Kasumi-1 (cell line): ENCODE data around the gene KCNC2.
A peak's percentile ranks its signal among the peaks of the same experiment; 100 is the strongest.
"Not testable (repeated sequence)": the region's sequence is repeated elsewhere in the genome, so short reads cannot be mapped to it uniquely, and the experiment has no call there.

ENCODE experiments used
- DNase-seq, 2 experiments: peaks; one replicate each; lab custom pipeline; 2025; lab: John Stamatoyannopoulos, UW

KCNC2 gene

DNA sequence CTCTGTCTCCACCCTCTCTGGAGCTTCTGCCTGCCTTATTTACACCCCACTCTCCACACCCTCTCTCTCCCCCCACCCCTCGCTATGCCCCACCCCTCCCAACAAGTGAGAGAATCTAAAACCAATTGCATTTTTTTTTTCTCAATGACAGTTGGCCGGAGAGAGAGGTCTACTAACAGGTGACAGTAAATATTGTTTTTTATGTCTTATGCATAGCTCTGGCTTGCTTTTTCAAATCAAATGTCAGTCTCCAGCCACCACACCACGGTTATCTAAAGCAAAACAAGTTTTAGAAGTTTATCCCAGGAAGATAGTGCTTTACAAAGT lies at the start of gene KCNC2:
KCNC2 (minus strand) TSS at position 28 of the 327 bp plus-strand sequence.
- DNase-seq: no peak

DNA sequence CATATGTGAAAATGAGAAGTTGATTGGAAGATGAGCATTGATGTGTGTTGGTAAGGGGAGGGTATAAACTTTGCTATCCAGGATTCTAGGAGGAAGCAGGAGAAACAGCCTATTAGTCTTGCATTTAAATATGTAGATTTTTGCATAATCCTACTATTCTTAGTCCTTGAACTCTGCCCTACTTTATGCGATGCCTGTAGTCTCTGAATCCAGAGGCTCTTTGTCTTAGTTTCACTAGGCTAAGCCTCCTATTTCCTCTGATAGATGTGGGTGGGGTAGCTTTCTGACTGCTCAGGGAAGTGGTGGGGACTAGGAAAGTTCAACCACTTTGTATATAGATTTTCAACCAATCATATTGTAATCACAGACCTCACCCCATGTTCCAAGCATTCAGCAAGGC lies 49.5 kb upstream of the KCNC2 start:
- DNase-seq: no peak

- DNase-seq: no peak
Observed at GRCh38 chr12:75257510-75257909, 47.9 kb upstream of the KCNC2 start.

DNA sequence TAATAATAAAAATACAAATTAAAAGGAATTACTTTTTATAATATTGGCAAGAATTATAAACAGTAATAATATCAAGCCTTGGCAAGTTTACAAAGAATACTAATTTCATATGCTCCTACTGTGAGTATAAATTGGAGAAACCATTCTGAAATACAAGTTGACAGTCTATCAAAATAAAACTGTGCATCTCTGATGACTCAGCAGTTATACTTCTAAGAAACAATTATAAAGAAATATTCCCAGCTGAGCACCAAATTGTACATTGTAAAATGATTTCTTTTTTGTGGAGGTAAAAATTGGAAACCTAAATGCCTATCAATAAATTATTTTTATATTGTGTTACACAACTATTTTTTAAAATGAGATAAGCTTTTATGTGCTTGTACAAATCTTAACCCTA lies 35.5 kb upstream of the KCNC2 start:
- DNase-seq: no peak

DNA sequence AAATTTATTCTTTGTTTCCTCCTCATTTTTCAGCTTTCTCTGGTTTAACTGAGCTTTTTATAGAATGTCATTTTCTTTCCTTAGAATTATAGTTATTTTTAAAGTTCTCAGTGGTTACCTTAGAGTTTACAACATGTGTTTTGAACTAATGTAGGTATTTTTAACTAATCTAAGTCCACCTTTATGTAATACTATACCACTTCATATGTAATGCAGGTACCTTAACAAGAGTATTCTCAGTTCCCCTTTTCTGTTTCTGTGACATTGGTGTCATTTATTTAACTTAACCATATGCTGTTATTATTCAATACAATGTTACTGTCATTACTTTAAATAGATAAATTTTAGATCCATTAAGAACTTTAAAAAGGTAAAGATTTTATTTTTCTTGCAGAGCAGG lies 30.3 kb upstream of the KCNC2 start:
- no peak for DNase-seq

DNA sequence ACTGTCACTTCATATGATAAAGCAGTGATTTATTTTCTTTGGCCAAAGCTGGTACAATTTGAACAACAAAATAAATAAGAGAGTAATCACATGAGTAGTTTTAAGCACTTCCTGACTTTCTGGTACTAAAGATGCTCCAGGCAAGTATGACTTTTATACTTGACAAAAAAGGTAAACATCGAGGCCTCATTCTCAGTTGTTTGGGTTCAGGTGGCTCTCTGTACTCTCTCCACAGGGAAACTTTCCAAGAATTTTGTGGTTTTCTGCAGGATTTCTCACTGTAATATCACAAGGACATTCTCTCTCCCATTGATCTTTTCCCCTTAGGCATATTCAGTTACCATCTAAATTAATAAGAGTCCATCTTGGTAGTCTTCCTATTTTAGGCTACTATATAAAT lies 26.6 kb upstream of the KCNC2 start:
- no peak for DNase-seq

DNA sequence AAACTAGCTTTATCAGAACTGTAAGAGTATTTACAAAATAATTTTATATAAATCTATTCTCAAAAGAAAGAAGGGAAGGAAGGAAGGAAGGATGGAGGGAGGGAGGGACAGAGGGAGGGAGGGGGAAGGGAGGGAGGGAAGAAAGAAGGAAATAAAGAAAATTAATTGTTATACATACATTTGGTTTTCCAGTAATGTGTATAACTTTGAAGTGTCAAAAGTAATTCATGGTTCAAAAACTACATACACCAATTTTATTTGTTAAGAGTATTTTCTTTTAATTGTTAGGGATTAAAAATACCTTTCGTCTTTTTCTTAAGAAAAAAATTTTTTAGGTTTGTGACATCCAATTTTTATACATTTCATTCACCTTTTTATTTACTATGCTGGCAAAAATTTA lies 17.5 kb upstream of the KCNC2 start:
- DNase-seq: no peak

DNA sequence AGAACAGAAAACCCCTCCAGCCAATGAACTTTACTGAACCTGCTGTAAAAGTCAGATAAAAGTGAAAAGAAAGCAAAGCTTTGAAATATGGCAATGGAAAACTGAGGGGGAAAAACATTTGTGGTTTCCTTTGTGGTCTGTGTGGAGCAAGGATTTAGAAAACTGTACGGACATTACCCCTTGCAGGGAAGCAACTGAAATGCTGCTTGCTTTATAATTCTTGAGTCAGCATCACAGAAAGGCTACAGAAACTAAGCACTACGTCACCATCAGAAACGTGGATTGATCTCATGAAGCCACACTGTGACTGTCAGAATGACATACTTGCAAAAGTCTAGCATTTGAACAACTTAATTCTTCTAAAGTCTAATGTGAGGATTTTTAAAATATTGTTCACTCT lies 2.4 kb upstream of the KCNC2 start:
- DNase-seq: peak in 1 of 2 experiments; percentile 19

- DNase-seq: peak in 1 of 2 experiments; percentile 44
Observed at GRCh38 chr12:75208856-75209811, 505 bp downstream of the KCNC2 start.

DNA sequence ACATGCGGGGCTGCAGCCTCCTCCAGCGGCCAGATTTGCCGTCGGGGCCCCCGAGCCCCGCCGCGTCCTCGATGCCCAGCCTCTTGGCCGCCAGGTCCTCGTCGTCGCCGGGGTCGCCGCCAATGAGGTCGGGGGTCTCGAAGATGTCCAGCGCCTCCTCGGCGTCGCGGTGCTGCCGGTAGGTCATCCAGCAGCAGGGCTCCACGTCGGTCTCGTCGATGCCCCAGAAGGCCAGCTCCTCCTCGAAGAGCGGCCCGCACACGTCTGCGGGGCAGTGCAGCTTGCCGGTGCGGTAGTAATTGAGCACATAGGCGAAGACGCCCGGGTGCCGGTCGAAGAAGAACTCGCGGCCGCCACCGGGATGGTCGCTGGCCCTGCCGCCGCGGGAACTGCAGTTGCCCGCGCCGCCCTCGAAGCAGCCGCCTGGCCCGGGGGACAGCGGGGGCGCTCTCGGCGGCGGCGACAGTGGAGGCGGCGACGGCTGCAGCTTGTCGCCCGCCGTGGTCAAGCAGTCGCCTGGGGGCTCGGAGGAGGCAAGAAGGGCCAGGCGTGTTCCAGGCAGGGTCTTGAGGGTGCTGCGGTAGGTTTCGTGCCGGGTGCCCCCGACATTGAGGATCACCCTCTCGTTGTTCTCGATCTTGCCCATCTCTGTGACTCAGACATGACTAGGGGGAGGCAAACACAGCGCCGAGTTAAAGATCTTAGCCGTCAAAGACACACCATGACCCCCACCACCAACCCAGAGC lies 2.1 kb downstream of the KCNC2 start:
- no peak for DNase-seq

- no peak for DNase-seq
Observed at GRCh38 chr12:75205558-75205957, 4.1 kb downstream of the KCNC2 start.

- no peak for DNase-seq
Observed at GRCh38 chr12:75196865-75197264, 12.8 kb downstream of the KCNC2 start.

- no peak for DNase-seq
Observed at GRCh38 chr12:75196408-75196807, 13.2 kb downstream of the KCNC2 start.

- DNase-seq: no peak
Observed at GRCh38 chr12:75194250-75194649, 15.4 kb downstream of the KCNC2 start.

DNA sequence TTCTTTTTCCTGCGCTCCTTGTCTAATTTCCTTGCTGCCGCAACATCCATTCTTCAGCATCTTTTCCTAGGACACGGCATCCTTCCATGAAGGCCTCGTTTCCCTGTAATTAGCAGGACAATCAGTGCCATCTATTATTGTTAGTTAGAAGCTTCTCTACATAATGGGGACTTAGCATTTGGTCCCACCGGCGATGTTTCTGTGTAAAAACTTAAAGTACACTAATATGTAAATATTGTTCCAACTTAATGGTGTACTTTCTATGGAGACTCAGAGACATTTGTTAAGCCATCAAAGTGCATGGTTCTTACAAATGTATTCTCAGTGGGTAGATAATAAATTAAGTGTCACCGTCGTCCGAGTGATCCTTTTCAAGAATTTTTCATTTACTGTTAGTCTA lies 17.4 kb downstream of the KCNC2 start:
- no peak for DNase-seq

DNA sequence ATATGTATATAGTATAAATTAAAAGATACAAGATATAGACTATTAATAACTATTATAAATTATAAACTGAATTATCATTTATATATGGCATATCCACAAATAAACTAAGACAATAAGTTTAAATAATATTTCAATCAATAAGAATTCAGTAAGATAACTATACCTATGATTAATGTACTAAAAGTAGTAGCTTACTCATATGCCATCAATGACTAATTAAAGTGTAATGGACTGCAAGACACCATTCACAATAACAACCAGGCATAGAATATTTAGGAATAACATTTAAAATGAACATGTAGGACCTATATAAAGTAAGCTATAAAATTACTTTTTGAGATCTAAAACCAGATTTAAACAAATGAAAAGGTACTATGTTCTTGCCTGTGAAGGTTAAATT lies 18.8 kb downstream of the KCNC2 start:
- DNase-seq: no peak

- DNase-seq: not testable (repeated sequence)
Observed at GRCh38 chr12:75185881-75186280, 23.8 kb downstream of the KCNC2 start.

- no peak for DNase-seq
Observed at GRCh38 chr12:75184516-75184915, 25.1 kb downstream of the KCNC2 start.

DNA sequence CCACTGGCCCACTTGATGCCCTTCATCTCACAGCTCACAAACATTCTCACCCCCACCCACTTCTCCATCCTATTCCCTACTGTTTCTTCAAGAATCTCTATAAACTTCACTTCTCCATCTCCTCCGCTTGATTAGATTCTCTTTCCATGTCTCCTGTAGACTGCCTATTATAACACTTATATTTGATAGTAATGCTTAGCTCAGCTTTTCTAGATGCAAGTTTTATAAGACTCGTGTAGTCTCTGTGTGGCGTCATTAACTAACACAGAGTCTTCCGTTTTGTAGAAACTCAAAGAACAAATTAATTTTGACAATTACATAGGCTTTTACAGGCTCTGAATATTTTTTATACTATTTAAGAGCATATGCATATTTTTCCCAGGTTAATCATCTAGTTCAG lies 25.7 kb downstream of the KCNC2 start:
- no peak for DNase-seq

DNA sequence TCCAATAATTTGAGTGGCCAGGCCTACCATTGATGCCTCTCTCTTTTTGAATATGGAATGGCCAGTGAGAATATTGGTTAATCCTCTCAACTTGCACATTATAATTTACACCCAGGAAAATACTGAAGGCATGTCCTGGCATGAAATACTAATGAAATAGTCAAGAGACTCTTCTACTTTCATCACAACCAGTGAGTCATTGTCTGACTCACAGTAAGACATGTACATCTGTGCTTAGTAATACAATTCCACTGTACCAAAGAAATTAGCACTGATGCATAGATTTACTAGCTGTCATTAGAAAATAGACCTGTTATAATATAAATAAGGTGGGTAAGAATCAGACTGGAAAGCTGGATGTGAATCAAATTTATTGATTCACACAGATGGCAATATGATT lies 31.6 kb downstream of the KCNC2 start:
- no peak for DNase-seq

- peak; percentile 89 to 90 for DNase-seq
Observed at GRCh38 chr12:75172611-75173010, 37.0 kb downstream of the KCNC2 start.

- DNase-seq: no peak
Observed at GRCh38 chr12:75170640-75171185, 38.9 kb downstream of the KCNC2 start.

- DNase-seq: no peak
Observed at GRCh38 chr12:75162845-75163244, 46.8 kb downstream of the KCNC2 start.
